GM23248 (cell line): ENCODE data around the gene MXD1.

Experiments
- EZH2 ChIP-seq: fragments of 200-600 bp; sonication (generic); IDR thresholded peaks from 2 replicates; pipeline ENCODE4 v1.6.1; 2018; ENCODE audit warnings: antibody characterized with exemption, mild to moderate bottlenecking; ENCODE audit not compliant: insufficient read depth, poor library complexity, severe bottlenecking
- EZH2phosphoT487 ChIP-seq: fragments of 200-600 bp; sonication (generic); IDR thresholded peaks from 2 replicates; pipeline ENCODE4 v1.6.1; 2018; ENCODE audit warnings: antibody characterized with exemption, moderate library complexity, mild to moderate bottlenecking, low read depth; ENCODE audit not compliant: insufficient read depth

- TF ChIP-seq EZH2phosphoT487: no peak
- no peak for TF ChIP-seq EZH2
These were observed 61.0 kb downstream of the MXD1 start for GRCh38 chr2:69975853-69976462.
